GM21515 (cell line): ENCODE data around the gene GOSR2.

Experiments used
- ATAC-seq: cut with Tn5 transposase; IDR thresholded peaks from one replicate; pipeline ENCODE4 v1.9.1; 2021; ENCODE audit not compliant: unreplicated experiment

Gene GOSR2

DNA sequence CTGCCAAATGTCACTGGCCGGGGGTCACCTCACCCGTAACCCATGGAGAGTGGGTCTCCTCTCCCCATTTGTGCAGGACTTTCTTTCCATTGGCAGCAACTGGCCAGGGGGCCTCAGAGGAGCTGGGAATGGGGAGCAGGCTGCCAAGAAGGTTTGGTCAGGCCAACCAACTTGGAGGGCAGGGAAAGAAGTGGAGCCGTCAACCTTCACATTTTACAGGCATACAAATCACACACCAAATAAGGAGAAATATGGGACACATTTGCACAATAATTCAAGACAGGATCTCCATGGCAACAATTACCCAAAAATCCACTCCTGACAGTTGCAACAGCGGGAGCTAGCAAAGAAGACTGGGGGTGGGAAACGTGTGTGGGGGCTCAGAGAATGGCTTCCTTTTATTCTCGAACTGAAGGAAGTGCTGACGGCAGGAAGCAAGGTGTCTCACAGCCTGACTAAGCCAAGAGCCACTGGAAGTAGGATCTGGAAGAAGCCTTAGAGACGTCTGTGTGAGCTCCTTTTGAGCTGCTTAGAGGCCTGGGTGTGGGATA lies 35.2 kb downstream of the GOSR2 start:
- no peak for ATAC-seq

DNA sequence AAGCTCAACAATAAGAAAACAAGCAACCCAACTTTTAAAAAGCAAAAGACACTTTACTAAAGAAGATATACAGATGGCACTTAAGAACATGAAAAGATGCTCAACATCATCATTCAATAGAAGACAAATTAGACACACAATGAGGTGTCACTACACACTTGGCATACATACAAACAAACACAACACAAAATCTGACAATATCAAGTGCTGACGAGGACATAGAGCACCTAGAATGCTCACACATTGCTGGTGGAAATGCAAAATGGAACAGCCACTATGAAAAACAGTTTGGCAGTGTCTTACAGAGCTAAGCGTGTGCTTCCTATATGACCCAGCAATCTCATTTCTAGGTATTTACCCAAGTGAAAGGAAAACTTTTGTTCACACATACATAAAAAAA lies 37.2 kb downstream of the GOSR2 start:
- no peak for ATAC-seq

DNA sequence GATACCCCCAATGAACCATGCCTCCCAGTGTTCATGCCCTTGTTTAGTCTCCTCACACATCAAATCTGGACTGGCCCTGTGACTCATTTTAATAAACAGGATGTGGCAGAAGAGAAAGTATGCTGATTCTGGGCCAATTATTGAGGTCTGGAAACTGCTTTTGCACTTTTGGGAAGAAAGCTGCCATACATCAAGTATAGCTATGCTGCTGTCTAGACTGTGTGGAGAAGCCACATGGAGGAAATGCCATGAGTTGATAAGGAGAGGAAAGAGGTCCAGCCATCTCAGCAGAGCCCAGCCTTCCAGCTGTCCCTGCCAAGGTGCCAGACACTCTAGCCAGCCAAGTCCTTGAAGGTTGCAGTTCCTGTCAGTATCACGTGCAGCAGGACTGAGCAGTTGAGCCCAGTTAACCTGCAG lies 39.4 kb downstream of the GOSR2 start:
- ATAC-seq: no peak

DNA sequence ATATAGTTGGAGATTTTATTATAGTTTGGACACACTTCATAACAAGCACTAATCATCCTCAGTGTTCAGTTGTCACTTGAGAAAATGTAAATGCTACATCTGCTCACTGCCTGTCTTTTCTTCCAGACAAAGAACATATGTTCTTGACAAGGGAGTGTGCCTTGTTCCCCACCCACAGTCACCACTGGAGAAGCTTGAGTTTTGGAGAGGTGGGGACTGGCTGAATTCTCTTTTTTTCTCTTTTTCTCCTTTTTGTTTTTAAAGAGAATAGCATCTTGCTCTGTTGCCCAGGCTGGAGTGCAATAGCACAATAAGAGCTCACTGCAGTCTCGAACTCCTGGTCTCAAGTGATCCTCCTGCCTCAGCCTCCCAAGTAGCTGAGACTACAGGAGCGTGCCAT lies 40.6 kb downstream of the GOSR2 start:
- ATAC-seq: no peak

DNA sequence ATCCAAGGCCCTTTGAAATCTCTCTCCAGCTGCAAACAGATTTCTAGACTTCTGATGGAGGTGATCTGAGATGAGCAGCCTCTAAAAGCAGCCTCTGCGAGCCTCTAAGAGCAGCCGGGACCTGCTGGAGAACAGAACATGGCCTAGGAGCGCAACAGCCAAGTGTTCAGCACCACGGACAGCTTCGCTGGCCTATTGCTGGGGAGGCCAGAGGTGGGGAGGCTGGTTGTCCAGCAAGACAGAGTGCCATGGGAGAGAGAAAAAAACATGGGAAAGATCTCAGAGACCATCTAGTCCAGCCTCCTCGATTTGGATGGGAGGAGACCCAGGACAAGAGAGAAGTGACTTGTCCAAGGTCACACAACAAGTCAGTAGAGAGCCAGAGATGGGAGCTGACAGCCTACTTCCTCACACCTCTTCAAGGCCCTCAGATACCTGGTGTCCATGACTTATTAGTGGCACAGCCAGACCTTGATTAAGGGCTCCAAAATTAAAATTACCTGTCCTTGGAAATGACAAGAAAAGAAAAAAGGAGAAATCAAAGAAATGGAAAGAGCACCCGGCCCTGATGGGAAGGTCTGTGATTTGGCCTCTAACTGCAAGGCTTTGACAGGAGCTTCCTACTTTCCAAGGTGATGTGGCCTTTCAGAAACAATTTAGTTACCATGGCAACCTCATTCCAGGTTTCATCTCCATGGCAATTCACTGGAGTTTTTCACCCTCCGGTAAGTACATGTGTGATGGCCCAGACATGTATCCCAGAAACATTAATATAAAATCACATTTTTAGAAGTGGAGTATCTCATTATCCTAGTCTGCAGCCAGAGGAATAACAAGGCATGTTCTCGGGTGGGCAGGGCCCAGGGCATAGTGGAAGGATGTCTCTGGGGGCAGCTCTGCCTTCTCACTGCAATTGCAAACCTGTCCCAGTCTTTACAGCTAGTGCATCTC lies 41.6 kb downstream of the GOSR2 start:
- no peak for ATAC-seq

DNA sequence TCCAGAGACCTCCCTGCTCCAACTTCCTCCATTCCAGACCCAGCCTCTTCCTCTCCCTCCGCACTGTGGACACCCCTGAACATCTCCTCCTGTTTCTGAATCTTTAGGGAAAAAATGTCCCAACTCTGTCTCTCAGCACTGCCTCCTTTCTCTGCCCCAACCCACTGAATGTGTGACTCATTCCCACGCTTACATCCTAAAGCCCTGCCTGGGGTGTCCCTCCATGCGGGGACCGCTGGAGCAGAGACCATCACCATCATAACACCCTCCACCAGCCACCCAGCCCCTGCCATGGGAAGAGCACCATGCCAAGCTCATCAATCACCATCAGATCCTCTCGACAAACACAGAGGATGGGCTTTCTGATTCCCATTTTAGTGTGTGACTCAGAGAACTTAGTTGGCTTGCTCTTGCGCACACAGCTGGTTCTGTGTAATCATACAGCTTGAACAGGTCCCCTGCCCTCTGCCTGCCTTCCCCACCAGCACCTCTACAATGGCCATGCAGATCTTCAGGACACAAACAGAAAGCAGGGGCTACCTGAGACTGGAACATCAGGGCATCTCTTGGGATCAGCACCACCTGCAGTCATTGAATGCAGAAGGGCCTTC lies 45.4 kb downstream of the GOSR2 start:
- no peak for ATAC-seq

DNA sequence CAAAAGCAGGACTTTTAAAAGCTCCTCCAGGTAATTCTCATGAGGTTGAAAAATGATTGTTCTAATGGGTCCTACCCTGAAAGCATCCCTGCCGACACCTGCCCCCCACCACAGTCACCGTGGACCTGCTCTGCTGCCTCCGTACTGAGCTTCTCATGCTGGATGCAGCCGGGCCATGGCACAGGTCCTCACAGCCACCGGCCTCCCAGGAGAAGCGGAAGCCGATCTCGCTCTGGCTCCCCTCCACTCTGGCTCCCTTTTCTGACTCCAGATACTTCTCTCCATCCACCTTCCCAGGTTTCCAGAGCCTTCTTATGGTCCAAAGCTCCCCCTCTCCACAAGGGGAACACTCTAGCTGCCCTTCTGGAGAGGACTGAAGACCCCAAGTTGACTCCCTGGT lies 45.9 kb downstream of the GOSR2 start:
- no peak for ATAC-seq

DNA sequence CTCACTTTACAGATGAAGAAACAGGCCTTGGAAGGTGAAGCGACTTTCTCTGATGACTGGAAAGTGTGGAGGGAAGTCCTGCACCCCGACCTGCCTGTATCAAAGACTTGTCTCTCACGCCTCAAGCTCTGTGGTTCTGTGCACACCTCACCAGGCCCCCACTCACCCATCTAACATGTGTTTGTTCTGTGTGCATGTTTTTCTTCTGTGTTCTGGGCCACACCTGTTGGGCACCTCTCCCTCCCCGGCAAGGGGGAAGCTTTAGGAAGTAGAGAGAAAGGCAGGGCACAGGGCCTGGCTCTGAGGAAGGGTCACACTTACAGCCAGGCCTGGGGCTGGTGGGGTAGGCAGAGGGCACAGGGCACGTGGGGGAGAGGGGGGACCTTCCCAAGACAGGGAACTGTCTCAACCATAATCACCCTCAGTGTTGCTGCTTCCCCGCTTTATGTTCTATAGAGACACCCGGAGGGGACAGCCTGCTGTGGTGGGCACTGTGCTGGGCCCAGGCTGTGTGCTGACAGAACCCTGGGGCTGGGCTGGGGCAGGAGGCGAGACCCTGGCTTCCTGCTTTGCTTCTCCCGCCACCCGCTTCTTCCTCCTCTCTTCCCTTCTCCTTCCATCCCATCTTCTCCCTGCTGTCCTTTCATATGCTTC lies 48.8 kb downstream of the GOSR2 start:
- no peak for ATAC-seq

DNA sequence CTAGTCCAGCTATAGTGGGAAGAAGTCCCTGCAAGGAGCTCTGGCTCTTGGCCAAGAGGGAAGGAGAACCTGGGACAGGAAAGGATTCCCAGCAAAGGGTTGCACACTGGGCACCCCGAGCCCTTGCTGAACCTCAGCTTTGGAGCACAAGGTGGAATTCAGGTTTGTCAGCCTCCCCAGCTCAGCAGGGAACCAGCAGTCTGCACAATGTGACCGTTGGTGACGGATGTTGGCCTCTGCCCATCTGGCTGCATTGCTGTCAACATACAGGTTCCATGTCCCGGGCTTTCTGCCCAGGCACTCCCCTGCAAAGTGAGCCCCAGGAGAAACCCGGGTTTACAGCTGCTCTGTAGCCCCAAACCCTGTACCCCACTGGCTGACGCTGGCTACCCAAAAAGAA lies 49.4 kb downstream of the GOSR2 start:
- no peak for ATAC-seq

DNA sequence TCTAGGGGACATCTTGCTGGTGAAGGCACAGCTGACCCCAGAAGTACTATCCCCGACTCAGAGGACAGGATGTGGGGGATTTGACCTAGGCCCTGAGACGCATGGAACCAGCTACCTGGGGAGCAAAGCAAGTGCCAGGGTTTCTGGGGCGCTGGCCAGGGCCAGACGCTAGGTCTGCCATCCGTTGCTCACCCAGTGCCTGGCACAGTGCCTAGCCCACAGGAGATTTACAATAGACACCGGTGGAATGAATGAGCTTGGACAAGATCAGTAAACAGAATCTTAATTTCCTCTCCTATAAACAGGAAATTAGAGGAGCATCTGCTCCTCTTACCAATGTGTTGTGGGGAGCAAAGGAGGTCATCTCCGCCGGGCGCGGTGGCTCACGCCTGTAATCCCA lies 51.1 kb downstream of the GOSR2 start:
- ATAC-seq: no peak

DNA sequence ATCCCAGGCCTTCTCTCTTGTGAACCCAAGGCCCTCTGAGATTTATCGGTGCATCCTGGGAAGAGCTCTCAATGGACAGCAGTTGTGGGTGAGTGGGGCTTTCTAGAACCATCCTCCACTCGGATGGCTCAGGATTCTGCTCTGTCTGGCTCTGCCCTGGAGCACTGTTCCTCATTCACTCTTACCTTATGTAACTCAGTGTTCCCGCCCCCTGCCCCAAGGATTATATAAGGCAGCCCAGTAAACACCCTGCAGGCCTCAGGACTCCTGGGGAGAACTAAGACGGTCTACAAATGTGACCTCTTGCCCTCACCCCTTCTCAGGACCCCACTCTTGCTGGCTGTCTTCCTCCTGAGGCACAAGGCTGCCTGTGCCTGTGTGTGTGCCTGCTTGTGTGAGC lies 52.3 kb downstream of the GOSR2 start:
- no peak for ATAC-seq

DNA sequence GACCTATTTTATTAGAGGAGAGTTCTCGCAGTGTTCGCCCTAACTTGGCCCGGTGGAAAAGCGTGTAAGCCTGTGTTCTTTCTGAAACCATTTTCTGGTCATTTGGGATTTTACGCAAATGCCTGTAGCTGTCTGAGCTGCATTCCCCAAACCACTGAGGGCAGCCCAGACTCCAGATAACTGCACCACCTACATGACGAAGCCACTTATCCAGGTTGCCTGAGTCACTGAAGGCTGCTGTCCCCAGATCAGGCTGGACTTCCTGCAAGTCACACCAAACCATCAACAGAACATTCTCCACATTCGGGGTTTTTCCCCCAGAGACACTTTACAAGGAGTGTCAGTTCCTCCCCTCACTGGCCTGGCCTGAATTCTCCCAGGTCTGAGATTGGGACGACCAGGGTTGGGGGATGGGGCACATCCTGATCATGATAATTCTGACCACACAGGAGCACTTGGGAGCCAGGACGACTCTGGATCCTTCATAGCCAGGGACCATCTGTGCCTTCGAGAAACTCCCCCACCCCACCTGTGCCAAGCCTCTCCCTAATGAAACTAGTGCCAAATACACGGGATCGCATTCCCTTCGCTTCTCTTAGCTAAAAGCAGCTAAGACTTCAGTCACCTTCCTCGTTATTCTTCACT lies 53.8 kb downstream of the GOSR2 start:
- no peak for ATAC-seq

DNA sequence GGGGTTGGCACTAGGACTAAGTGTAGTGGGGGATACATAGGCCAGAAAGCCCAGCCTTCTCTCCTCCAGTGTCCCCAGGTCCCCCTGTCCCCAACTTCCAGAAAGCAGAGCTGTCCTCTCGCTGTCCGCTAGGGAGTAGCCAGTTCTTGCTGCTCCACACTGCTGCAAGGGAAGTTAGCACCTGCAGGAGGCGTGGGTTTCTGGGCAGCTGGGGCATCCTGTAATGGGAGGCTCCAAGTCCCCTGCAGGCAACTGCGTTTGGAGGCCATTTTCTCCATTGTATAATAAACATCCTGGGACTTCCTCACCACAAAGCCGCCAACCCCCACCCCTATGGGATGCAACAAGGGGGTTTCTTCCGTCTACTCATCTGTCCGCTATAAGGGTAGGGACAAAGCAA lies 54.4 kb downstream of the GOSR2 start:
- no peak for ATAC-seq

DNA sequence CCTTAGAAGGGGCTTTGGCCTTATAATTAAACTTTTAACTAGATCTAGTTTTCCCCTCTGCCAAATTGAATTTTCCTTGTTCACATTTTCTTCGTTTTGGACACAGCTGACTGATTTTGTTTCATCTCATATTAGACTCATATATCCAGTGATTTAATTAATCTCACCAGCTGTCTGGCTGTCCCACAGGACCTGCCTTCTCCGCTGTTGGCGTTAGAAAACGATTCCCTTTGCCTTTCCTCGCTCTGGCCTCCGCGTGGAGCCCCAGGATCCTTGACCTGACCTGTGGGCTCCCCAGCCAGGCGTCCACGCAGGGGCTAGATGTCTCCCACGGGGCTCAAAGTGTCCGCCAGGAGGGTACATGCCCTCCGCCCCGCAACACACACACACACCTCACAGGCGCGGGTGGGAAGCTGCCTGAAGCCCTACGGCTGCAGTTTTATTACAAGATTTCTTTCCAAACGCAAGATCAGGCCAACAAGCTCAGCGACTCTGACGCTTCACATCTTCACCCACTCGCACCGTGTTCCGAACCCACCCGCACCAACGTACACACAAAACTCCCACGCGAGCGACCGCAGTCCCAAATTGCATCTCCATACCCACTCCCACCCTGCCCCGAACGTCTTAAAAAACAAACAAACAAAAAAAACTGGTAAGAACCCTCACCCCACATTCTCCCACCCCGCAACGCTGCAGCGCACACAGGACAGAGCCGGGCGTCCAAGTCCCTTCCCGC lies 55.0 kb downstream of the GOSR2 start:
- no peak for ATAC-seq

DNA sequence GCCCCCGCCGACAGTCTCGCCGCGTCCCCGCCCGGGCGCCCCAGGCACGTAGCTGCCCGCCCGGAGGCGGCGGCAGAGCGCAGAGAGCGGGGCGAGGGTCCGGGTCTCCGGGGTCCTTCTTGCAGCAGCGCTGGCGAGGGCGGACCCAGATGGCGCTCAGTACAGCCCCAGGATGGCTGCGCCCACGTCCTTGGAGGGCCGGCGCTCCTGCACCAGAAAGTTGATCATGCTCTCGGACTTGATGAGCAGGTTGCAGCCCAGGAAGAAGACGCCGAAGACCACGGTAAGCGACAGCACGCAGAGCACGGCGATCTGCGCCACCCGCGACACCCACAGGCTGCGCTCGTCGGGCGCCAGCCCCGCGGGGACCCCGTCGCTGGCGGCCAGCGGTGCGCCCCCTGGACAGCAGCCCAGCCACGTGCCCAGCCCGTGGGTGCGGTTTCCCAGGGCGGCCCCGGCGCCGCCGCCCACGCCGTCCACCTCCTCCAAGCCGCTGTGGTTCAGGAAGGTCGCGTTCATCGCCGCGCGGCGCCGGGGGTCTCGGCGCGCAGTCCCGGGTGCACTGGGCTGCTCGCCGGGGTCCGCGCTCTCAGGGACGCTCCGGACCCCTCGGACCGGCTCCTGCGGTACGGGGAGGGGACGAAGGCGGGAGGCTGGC lies 55.7 kb downstream of the GOSR2 start:
- no peak for ATAC-seq

DNA sequence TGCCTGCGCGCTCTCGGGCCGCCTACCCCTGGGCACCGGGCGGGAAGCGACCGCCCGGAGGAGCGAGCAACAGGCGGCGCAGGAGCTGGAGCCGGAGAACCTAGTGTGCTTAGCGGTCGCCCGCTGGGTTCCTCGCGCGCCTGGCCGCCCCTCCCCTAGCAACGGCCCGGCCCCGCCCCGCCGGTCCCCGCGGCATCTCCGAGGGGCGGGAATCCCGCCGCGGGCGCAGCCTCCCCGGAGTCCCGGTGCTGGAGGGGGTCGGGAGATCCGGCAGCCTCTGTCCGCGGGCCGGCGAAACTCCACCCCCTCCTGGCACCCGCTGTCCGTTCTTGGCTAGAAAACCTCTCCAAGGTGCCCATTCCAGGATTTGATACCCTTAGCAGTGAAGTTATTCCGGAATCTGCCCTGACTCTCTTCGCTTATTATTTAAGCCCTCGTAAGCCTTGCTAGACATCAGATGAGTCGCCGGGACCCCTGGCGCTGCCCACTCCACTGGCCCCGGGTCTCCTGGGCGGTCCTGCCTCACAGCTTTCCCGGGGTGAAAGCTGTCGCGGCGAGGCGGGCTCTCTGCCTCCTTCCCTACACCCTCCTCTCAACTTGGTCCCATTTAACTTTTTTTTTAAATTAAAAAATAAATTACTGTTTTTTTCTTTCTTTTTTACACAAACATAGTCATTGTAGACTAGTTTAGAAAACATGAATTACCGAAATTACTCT lies 56.3 kb downstream of the GOSR2 start, which contains the start of gene RPRML:
Gene RPRML, minus strand, starts transcription at position 107 of the 717 bp plus-strand sequence. CDS start 246 bp downstream, outside the sequence.
- no peak for ATAC-seq

DNA sequence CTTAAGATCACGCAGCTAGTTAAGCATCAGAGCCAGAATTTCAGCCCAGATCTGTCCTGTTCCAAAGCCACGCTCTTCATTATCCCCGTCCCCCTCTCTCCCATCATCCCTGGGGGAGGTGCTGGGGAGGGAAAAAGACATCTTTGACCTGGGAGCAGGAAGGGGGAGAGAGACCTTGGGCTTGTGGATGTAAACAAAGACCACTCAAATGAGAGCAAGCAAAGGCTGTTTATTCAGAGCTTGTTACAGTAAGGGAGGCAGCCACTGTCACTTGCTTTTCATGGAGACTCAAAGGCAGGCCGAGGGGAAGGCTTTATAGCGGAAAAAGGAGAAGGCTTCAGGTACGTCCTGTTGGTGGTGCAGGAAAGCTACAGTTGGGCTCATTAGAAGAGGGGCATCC lies 59.6 kb downstream of the GOSR2 start:
- no peak for ATAC-seq

DNA sequence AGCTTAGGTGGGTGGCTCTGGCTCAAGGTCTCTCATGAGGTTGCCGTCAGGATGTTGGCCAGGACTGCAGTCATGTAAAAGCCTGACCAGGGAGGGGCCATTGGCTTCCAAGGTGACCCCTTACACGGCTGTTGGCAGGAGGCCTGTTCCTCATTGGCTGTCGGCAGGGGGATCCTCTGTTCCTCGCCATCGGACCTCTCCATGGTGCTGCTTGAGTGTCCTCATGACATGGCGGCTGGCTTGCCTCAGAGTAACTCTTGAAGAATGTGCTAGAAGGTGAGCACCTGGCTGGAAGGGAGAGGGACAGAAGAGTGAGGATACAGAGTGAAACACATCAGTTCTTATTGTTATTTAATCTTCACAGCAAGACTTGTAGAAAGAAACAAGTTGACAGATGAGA lies 60.8 kb downstream of the GOSR2 start:
- no peak for ATAC-seq

DNA sequence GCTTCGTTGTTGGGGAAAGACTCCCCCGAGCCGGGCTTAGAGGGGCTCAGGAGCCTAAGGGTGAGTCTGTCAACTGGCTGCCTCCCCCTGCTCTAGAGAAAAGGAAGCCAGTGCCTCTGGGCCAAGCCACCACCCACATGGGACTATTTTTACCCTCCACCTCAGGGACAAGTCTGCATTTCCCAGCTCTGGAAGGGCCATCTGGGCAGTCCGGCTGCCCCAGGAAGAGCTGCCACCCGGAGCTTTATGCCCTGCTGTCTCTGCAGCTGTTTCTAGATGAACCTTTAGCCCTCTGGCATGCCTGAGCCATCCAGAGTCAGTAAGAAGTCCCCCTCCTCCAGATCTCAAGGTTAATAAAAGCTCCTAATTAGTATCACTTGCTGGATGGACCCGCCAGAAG lies 61.4 kb downstream of the GOSR2 start:
- ATAC-seq: no peak
